Activated CD4-positive, alpha-beta T cell treated with anti-CD3 and anti-CD28 coated beads, Interleukin-2, amount 50 U/mL, for 4 hours (primary cell): Measurements from ENCODE around the gene AUTS2.

Experiments used
- DNase-seq, 2 experiments: peaks; one replicate each; pipeline ENCODE4 v3.0.0-alpha.2; 2020

The AUTS2 gene

GRCh38 chr7:70693686-70694433 lies 1095.6 kb downstream of the AUTS2 start:
- DNase-seq: peak; percentile 27 to 28

- DNase-seq: no peak
These were observed 1096.2 kb downstream of the AUTS2 start for GRCh38 chr7:70694434-70694970.

GRCh38 chr7:70694971-70695794 lies 1096.9 kb downstream of the AUTS2 start:
- no peak for DNase-seq

GRCh38 chr7:70695795-70696083 lies 1097.5 kb downstream of the AUTS2 start:
- DNase-seq: no peak

- DNase-seq: no peak
These were observed 1098.0 kb downstream of the AUTS2 start for GRCh38 chr7:70696201-70696754.

GRCh38 chr7:70698219-70698832 lies 1100.1 kb downstream of the AUTS2 start:
- DNase-seq: no peak

- DNase-seq: no peak
These were observed 1101.0 kb downstream of the AUTS2 start for GRCh38 chr7:70699271-70699670.

GRCh38 chr7:70700055-70700940 lies 1102.0 kb downstream of the AUTS2 start:
- no peak for DNase-seq

GRCh38 chr7:70700941-70701425 lies 1102.7 kb downstream of the AUTS2 start:
- no peak for DNase-seq

GRCh38 chr7:70701477-70701876 lies 1103.2 kb downstream of the AUTS2 start:
- no peak for DNase-seq

GRCh38 chr7:70701991-70702390 lies 1103.7 kb downstream of the AUTS2 start:
- no peak for DNase-seq

- no peak for DNase-seq
These were observed 1105.5 kb downstream of the AUTS2 start for GRCh38 chr7:70703785-70704184.

- DNase-seq: no peak
These were observed 1106.6 kb downstream of the AUTS2 start for GRCh38 chr7:70704831-70705346.

- DNase-seq: no peak
These were observed 1107.9 kb downstream of the AUTS2 start for GRCh38 chr7:70706204-70706603.

- no peak for DNase-seq
These were observed 1108.4 kb downstream of the AUTS2 start for GRCh38 chr7:70706698-70707097.

GRCh38 chr7:70707823-70708243 lies 1109.6 kb downstream of the AUTS2 start:
- DNase-seq: no peak

- no peak for DNase-seq
These were observed 1111.8 kb downstream of the AUTS2 start for GRCh38 chr7:70710011-70710480.

- no peak for DNase-seq
These were observed 1112.4 kb downstream of the AUTS2 start for GRCh38 chr7:70710651-70711050.

GRCh38 chr7:70711452-70711851 lies 1113.2 kb downstream of the AUTS2 start:
- no peak for DNase-seq

- no peak for DNase-seq
These were observed 1114.7 kb downstream of the AUTS2 start for GRCh38 chr7:70712942-70713341.

- no peak for DNase-seq
These were observed 1116.3 kb downstream of the AUTS2 start for GRCh38 chr7:70714506-70715038.
